Measurements from ENCODE around the gene ARID1B. TPM values are rescaled to one million over a fixed set of nuclear protein-coding genes. Genes with fewer than 3 reads are reported as not detected.
"Not testable (repeated sequence)": the region's sequence is repeated elsewhere in the genome, so short reads cannot be mapped to it uniquely, and the experiment has no call there.

The ARID1B gene
- polyA plus RNA-seq, 1 experiment = 17.0 TPM

DNA sequence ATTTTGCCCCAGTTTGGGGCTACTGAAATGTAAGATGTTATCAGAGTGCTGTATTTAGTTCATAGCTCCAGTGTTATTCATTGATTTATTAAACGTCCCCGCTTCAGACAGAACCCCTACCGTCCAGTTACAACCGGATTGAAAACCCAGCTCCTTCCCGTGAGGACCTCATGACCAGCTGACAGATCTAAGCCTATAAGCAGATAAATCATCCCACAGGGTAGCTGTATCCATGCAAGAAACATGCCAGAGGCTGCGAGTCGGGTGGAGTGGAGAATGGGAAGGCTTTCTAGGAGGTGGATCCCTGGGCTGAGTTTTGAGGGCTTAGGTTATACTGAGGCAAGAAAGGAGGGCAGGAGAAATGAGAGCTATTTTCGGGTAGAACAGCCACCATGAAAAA, 260.0 kb downstream of the ARID1B start:
- Histone ChIP-seq H3K36me3 (ENCODE audit: control insufficient read depth, insufficient read depth, low read length) (0 out of 2 replicates have a peak, but pooled peaks cover 2% of the 10 kb centered on the region), H3K27me3 (ENCODE audit: control insufficient read depth, insufficient read depth, low read length) (no peaks in the 10 kb centered on the region), H3K4me3 (ENCODE audit: low read depth, low read length) (no peak overlapping the region)
- TF ChIP-seq, protein P1, sequence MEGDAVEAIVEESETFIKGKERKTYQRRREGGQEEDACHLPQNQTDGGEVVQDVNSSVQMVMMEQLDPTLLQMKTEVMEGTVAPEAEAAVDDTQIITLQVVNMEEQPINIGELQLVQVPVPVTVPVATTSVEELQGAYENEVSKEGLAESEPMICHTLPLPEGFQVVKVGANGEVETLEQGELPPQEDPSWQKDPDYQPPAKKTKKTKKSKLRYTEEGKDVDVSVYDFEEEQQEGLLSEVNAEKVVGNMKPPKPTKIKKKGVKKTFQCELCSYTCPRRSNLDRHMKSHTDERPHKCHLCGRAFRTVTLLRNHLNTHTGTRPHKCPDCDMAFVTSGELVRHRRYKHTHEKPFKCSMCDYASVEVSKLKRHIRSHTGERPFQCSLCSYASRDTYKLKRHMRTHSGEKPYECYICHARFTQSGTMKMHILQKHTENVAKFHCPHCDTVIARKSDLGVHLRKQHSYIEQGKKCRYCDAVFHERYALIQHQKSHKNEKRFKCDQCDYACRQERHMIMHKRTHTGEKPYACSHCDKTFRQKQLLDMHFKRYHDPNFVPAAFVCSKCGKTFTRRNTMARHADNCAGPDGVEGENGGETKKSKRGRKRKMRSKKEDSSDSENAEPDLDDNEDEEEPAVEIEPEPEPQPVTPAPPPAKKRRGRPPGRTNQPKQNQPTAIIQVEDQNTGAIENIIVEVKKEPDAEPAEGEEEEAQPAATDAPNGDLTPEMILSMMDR (IDR thresholded peaks at IDR 0.05; ENCODE audit: insufficient read depth, low read depth, low read length) = no peak
- POLR2A ChIA-PET = no interaction called here
- CTCF ChIA-PET = interaction anchor here (0.9 to 1.6 kb wide), 4 partner anchors 9 to 147 kb away, joined by 3 to 7 read pairs (median 4); no protein-coding TSS in a partner anchor
- no peak for DNase-seq (ENCODE audit: low read depth)

DNA sequence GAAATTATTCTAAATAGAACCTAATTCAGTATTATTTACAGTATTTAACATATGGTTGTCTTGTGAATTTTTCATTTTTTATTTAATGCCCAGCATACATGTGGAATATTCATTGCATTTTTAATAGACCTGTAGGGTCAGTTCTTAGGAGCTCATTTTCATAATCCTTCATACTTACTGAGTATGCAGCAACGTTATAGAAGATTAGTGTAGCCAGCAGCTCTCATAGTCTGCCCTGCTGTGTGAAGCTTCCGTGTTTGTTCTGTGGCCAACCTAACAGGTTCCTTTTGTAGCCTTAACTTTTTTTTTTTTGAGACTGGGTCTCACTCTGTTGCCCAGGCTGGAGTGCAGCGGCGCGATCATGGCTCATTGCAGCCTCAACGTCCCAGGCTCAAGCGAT, 261.4 kb downstream of the ARID1B start:
- no peak for DNase-seq (ENCODE audit: low read depth)
- ChIA-PET POLR2A (no interaction called here), CTCF (interaction anchor here (1.8 kb wide), 1 partner anchor 145 kb away, joined by 4 read pairs; no protein-coding TSS in a partner anchor)
- TF ChIP-seq, protein P1 (IDR thresholded peaks at IDR 0.05; ENCODE audit: insufficient read depth, low read depth, low read length) = no peak
- H3K27me3 ChIP-seq (ENCODE audit: control insufficient read depth, insufficient read depth, low read length) = no peaks in the 10 kb centered on the region
- 0 out of 2 replicates have a peak, but pooled peaks cover 2% of the 10 kb centered on the region for H3K36me3 ChIP-seq (ENCODE audit: control insufficient read depth, insufficient read depth, low read length)
- H3K4me3 ChIP-seq (ENCODE audit: low read depth, low read length) = no peak overlapping the region

DNA sequence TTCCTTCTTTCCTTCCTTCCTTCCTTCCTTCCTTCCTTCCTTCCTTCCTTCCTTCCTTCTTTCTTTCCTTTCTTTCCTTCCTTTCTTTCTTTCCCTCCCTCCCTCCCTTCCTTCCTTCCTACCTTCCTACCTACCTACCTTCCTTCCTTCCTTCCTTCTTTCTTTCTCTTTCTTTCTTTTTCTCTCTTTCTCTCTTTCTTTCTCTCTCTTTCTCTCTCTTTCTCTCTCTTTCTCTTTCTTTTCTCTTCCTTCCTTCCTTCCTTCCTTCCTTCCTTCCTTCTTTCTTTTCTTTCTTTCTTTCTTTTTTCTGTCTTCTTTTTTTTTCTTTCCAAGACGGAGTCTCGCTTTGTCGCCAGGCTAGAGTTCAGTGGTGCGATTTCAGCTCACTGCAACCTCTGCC, 262.5 kb downstream of the ARID1B start:
- POLR2A ChIA-PET; H3K27me3 ChIP-seq (ENCODE audit: control insufficient read depth, insufficient read depth, low read length); H3K4me3 ChIP-seq (ENCODE audit: low read depth, low read length); DNase-seq (ENCODE audit: low read depth); H3K36me3 ChIP-seq (ENCODE audit: control insufficient read depth, insufficient read depth, low read length): not testable (repeated sequence)
- CTCF ChIA-PET = interaction anchor here (1.8 kb wide), 1 partner anchor 144 kb away, joined by 4 read pairs; no protein-coding TSS in a partner anchor

DNA sequence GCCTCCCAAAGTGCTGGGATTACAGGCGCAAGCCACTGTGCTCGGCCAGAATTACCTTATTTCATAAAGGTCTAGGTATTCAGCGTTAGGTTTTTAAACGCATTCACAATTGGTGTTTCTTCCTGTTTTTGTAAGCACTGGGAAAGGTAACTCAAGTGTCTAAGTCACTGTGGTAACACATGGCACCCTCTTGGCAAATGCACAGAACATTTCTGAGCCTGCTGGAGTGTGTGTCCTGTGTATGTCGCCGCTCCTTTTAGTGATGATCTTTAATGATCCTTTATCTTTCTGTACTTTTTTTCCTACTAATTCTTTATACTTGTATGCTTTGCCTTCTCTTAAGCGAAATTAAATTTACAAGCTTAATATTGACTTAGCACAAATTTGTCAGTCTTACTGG, 263.0 kb downstream of the ARID1B start:
- POLR2A ChIA-PET = no interaction called here
- no peak for DNase-seq (ENCODE audit: low read depth)
- CTCF ChIA-PET = no interaction called here
- Histone ChIP-seq H3K36me3 (ENCODE audit: control insufficient read depth, insufficient read depth, low read length) (0 out of 2 replicates have a peak, but pooled peaks cover 2% of the 10 kb centered on the region), H3K27me3 (ENCODE audit: control insufficient read depth, insufficient read depth, low read length) (no peaks in the 10 kb centered on the region), H3K4me3 (ENCODE audit: low read depth, low read length) (no peak overlapping the region)
- TF ChIP-seq, protein P1 (IDR thresholded peaks at IDR 0.05; ENCODE audit: insufficient read depth, low read depth, low read length) = no peak

DNA sequence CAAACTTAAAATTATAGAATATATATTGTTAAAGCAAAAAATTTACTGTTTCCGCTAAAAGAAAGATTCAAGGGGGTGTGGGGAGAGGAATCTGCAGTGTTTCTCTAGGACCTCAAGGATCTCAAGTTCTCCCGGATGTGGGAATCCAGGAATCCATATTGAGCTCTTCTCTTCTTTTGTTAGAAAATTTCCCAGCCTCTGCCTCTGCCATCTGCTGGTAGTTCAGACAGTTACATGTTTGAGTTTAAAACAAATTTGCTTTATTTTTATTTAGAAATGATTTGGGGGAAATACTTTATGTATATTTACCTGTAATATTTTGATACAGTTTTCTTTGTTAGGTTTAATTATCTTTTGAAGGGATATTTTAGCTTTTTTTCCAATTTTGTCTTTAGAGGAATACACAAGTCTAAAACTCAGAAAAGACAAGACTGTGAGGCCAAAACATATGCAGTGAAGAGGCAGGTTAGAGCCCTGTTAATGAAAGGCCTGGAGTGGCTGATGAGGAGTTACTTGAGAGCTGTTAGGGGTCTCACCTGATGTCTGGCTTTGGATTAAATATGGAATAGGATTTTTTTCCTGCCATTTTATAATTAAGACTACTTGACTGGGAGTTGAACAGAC, 268.8 kb downstream of the ARID1B start:
- H3K36me3 ChIP-seq (ENCODE audit: control insufficient read depth, insufficient read depth, low read length) = 0 out of 2 replicates have a peak, but pooled peaks cover 2% of the 10 kb centered on the region
- no peak overlapping the region for H3K4me3 ChIP-seq (ENCODE audit: low read depth, low read length)
- H3K27me3 ChIP-seq (ENCODE audit: control insufficient read depth, insufficient read depth, low read length) = no peaks in the 10 kb centered on the region
- no peak for DNase-seq (ENCODE audit: low read depth)
- CTCF ChIA-PET = interaction anchor here (0.6 to 3.5 kb wide), 18 partner anchors 9 to 1570 kb away, joined by 3 to 14 read pairs (median 3); no protein-coding TSS in a partner anchor
- TF ChIP-seq, protein P1 (IDR thresholded peaks at IDR 0.05; ENCODE audit: insufficient read depth, low read depth, low read length) = peak; percentile 70
- POLR2A ChIA-PET = no interaction called here

Measured in BJ (cell line).